GM18951 (cell line): ENCODE measurements around the gene TUBB.
A peak's percentile ranks its signal among the peaks of the same experiment; 100 is the strongest.
"Not testable (repeated sequence)": the region's sequence is repeated elsewhere in the genome, so short reads cannot be mapped to it uniquely, and the experiment has no call there.

Experiments used
- POLR2A ChIP-seq: IDR thresholded peaks from 4 replicates; pipeline ENCODE4 v1.6.1; 2011; ENCODE audit warnings: mild to moderate bottlenecking; ENCODE audit not compliant: insufficient read length, insufficient read depth; ENCODE audit errors: extremely low read depth
- in situ Hi-C: fragments of 300-500 bp; cut with MboI; formaldehyde crosslinking; loops from one replicate; pipeline ENCODE4 v1.12.0; 2022; ENCODE audit warnings: low sequenced_read_pairs, mixed read lengths, inconsistent platforms; ENCODE audit not compliant: unreplicated experiment

The TUBB gene

GRCh38 chr6:30721198-30722024 lies 1.3 kb downstream of the TUBB start:
- peak; percentile 66 for TF ChIP-seq POLR2A
- in situ Hi-C loops: no loop called here

GRCh38 chr6:30722025-30722279 lies 1.8 kb downstream of the TUBB start:
- in situ Hi-C loops: not testable (repeated sequence)

- in situ Hi-C loops: no loop called here
- no peak for TF ChIP-seq POLR2A
Observed at GRCh38 chr6:30722280-30723112, 2.3 kb downstream of the TUBB start.

- in situ Hi-C loops: not testable (repeated sequence)
Observed at GRCh38 chr6:30723159-30723842, 3.1 kb downstream of the TUBB start.

- in situ Hi-C loops: not testable (repeated sequence)
Observed at GRCh38 chr6:30723843-30724741, 3.9 kb downstream of the TUBB start.

- in situ Hi-C loops: loop anchor here (5.0 kb wide), 1 partner anchor 53 kb away; the partner anchor contains the start of gene DHX16
- no peak for TF ChIP-seq POLR2A
Observed at GRCh38 chr6:30724906-30725667, 4.9 kb downstream of the TUBB start.

GRCh38 chr6:30725713-30726505 lies 5.8 kb downstream of the TUBB start:
- TF ChIP-seq POLR2A: peak; percentile 52
- in situ Hi-C loops: loop anchor here (5.0 kb wide), 1 partner anchor 54 kb away; the partner anchor contains the start of gene DHX16

GRCh38 chr6:30726506-30727413 lies 6.6 kb downstream of the TUBB start:
- in situ Hi-C loops: loop anchor here (5.0 kb wide), 1 partner anchor 54 kb away; the partner anchor contains the start of gene DHX16
- no peak for TF ChIP-seq POLR2A

- no peak for TF ChIP-seq POLR2A
- in situ Hi-C loops: loop anchor here (5.0 kb wide), 1 partner anchor 56 kb away; the partner anchor contains the start of gene DHX16
Observed at GRCh38 chr6:30727920-30728553, 7.9 kb downstream of the TUBB start.
